AG09319 (cell line): ENCODE data around the gene AFF1.

Experiments
- DNase-seq: peaks from one replicate; pipeline ENCODE4 v3.0.0-alpha.2; 2010; ENCODE audit warnings: low read depth; ENCODE audit errors: extremely low read depth
- TF ChIP-seq, protein P1 (sequence below): IDR thresholded peaks from 2 replicates; pipeline ENCODE4 v1.5.1; 2011; ENCODE audit warnings: low read depth, mild to moderate bottlenecking, inconsistent platforms, low read length, moderate library complexity

AFF1 gene

GRCh38 chr4:87105101-87105845 is 170.5 kb downstream of the AFF1 start:
- no peak for DNase-seq
- TF ChIP-seq, protein P1, sequence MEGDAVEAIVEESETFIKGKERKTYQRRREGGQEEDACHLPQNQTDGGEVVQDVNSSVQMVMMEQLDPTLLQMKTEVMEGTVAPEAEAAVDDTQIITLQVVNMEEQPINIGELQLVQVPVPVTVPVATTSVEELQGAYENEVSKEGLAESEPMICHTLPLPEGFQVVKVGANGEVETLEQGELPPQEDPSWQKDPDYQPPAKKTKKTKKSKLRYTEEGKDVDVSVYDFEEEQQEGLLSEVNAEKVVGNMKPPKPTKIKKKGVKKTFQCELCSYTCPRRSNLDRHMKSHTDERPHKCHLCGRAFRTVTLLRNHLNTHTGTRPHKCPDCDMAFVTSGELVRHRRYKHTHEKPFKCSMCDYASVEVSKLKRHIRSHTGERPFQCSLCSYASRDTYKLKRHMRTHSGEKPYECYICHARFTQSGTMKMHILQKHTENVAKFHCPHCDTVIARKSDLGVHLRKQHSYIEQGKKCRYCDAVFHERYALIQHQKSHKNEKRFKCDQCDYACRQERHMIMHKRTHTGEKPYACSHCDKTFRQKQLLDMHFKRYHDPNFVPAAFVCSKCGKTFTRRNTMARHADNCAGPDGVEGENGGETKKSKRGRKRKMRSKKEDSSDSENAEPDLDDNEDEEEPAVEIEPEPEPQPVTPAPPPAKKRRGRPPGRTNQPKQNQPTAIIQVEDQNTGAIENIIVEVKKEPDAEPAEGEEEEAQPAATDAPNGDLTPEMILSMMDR = no peak

DNA sequence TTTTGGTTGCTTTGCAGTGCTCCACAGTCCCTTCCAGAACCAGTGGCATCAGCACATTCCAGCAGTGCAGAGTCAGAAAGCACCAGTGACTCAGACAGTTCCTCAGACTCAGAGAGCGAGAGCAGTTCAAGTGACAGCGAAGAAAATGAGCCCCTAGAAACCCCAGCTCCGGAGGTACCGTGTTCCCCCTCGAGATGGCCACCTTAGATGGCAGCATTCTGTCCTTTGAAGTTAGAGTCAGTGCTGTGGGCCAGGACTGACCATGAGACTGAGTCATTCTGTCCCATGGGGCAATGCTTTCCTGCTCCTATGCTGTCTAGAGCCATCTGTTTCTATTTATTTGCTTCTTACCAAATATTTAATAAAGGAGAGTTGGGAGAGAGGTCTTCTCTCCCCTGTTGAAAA is 173.3 kb downstream of the AFF1 start:
- peak; percentile 48 for DNase-seq
- TF ChIP-seq, protein P1 = no peak

- TF ChIP-seq, protein P1 = no peak
- no peak for DNase-seq
Measured at GRCh38 chr4:87109121-87109520, 174.3 kb downstream of the AFF1 start.

- TF ChIP-seq, protein P1 = no peak
- DNase-seq = no peak
Measured at GRCh38 chr4:87109945-87110344, 175.1 kb downstream of the AFF1 start.

- no peak for DNase-seq
- TF ChIP-seq, protein P1 = no peak
Measured at GRCh38 chr4:87112063-87112462, 177.3 kb downstream of the AFF1 start.

DNA sequence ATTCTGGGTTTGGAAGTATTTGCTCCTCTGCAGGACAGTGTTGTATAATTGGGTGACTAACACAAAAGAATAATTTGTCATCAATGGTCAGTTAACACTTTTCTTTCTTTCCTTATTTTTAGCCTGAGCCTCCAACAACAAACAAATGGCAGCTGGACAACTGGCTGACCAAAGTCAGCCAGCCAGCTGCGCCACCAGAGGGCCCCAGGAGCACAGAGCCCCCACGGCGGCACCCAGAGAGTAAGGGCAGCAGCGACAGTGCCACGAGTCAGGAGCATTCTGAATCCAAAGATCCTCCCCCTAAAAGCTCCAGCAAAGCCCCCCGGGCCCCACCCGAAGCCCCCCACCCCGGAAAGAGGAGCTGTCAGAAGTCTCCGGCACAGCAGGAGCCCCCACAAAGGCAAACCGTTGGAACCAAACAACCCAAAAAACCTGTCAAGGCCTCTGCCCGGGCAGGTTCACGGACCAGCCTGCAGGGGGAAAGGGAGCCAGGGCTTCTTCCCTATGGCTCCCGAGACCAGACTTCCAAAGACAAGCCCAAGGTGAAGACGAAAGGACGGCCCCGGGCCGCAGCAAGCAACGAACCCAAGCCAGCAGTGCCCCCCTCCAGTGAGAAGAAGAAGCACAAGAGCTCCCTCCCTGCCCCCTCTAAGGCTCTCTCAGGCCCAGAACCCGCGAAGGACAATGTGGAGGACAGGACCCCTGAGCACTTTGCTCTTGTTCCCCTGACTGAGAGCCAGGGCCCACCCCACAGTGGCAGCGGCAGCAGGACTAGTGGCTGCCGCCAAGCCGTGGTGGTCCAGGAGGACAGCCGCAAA is 179.6 kb downstream of the AFF1 start:
- TF ChIP-seq, protein P1 = no peak
- DNase-seq = no peak

DNA sequence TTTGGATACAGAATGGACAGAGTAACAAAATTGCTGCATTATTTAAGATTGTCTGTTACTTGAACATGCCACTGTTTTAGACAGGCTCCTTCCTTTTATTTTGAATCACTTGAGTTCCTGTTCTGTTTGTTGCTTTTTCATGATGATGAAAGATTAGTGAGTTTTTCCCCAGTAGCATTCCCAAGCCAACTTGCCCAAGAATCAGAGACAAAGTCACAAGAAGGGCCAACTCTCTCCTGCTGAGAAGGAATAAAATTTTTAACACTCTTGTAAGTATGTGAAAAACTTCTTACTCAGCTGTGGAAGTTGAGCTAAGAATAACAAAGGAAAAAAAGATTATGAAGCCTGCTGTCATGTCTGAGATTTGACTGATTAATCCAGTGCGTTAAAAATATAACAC is 181.4 kb downstream of the AFF1 start:
- DNase-seq = no peak
- TF ChIP-seq, protein P1 = no peak
